ENCODE measurements around the gene CLCN6.

GRCh38 chr1:11766429-11766776, 39.6 kb upstream of the CLCN6 start:
- TF ChIP-seq CTCF (conservative IDR thresholded peaks at IDR 0.05) (no peak), ZFX (IDR thresholded peaks at IDR 0.05) (no peak)

All from C4-2B (cell line).